ENCODE measurements around the gene IQSEC3.
"Not testable (repeated sequence)": the region's sequence is repeated elsewhere in the genome, so short reads cannot be mapped to it uniquely, and the experiment has no call there.

IQSEC3 gene

DNA sequence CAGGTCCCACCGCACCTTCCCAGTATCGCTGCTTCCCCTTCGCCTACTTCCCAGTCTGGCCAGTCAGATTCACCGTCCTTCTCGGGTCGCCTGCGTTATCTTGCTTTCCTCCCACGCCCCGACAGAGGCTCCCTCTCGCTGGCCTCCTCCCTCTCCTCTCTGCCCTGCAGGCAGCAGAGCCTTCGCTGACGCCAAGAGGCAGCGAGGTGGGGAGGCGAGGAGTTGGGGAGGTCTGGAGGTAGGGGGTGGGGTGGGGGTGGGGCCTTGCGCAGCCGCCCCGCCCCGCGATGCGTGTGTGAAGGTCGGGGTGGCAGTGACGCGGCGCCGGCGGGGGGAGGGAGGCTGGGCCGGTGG lies at the start of gene IQSEC3:
Gene IQSEC3, plus strand, starts transcription at position 340 of the 354 bp plus-strand sequence. CDS start 116 bp downstream, outside the sequence.
- not testable (repeated sequence) for DNase-seq

DNA sequence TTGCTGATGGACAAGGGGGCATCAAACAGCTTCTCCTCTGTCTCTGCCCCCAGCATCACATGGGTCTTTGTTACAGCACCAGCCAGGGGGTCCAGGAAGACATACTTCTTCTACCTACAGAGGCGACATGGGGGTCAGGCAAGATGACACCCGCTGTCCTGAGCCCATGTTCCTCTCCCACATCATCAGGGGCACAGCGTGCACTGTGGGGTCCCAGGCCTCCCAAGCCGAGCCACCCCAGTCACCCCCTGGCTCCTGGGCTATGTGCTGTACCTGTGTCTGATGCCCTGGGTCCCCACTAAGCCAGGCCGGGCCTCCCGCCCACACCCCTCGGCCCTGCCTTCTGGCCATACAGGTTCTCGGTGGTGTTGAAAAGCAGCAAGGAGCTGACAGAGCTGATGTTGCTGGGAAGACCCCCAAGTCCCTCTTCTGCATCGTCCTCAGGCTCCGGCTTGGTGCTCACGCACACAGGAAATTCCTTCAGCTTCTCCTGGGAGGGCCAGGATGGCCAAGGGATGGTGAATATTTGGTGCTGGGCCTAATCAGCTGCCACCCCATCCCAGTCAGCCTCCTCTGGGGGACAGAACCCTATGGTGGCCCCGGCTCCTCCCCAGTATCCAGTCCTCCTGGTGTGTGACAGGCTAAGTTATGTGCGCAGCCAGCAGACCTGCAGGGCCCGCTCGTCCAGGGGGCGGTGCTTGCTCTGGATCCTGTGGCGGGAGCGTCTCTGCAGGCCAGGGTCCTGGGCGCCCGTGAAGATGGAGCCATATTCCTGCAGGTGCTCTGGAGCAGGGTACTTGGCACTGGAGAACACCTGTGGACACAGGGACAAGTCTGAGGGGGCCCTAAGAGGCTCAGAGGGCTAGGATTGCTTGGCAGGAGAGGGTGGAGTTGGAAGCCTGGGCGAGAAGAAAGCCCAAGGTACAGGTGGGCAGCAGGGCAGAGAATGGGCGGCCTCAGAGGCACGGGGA lies 48.9 kb upstream of the IQSEC3 start:
- not testable (repeated sequence) for DNase-seq

DNA sequence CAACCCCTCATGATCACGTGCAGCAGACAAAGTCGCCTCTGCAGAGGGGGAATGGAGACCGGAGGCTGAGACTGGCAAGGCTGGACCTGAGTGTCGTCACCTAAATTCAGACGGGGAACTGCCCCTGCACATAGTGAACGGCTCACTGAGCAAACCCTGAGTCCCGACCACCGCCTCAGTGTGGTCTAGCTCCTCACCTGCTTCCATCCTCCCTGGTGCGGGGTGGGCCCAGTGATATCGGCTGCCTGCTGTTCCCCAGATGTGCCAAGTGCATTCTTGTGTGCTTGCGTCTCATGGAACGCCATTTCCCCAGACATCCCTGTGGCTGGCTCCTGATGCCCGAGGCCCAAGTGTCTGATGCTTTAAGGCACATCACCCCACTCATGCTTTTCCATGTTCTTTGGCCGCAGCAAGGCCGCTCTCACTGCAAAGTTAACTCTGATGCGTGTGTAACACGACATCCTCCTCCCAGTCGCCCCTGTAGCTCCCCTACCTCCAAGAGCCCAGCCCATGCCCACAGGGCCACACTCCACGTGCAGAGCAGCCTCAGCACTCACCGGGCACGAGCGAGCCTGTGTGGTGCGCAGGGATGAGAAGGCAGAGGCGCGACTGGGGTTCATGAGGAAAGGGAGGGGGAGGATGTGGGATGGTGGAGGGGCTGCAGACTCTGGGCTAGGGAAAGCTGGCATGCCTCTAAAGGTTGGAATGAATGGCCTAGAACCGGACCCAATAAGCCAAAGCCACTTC lies 47.6 kb upstream of the IQSEC3 start:
- not testable (repeated sequence) for DNase-seq

DNA sequence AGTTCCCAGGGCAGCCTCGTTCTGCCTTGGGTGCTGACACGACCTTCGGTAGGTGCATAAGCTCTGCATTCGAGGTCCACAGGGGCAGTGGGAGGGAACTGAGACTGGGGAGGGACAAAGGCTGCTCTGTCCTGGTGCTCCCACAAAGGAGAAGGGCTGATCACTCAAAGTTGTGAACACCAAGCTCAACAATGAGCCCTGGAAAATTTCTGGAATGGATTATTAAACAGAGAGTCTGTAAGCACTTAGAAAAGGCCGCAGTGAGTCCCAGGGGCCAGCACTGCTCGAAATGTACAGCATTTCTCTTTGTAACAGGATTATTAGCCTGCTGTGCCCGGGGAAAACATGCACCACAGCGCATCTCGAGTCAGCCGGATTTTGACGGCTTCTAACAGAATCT lies 46.7 kb upstream of the IQSEC3 start:
- DNase-seq, result not testable (repeated sequence)

GRCh38 chr12:20757-21156 lies 45.8 kb upstream of the IQSEC3 start:
- DNase-seq, result no peak

GRCh38 chr12:21301-22189 lies 45.0 kb upstream of the IQSEC3 start:
- DNase-seq, result no peak

DNA sequence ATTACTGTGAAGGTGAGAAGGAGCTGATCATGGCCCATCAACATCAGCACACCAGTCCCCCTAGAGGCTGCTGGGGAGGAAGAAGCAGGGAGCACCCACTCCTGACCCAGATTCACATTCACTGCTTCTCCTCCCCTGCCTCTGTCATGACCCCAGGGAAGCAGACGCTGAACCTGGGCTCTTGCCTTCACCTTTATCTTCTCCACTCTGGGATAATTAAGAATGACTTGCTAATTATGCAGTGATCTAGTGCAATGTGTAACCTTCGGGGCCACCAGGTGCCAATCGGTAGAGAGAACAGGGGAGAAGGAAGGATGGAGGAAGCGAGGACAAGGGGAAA lies 44.4 kb upstream of the IQSEC3 start:
- no peak for DNase-seq

DNA sequence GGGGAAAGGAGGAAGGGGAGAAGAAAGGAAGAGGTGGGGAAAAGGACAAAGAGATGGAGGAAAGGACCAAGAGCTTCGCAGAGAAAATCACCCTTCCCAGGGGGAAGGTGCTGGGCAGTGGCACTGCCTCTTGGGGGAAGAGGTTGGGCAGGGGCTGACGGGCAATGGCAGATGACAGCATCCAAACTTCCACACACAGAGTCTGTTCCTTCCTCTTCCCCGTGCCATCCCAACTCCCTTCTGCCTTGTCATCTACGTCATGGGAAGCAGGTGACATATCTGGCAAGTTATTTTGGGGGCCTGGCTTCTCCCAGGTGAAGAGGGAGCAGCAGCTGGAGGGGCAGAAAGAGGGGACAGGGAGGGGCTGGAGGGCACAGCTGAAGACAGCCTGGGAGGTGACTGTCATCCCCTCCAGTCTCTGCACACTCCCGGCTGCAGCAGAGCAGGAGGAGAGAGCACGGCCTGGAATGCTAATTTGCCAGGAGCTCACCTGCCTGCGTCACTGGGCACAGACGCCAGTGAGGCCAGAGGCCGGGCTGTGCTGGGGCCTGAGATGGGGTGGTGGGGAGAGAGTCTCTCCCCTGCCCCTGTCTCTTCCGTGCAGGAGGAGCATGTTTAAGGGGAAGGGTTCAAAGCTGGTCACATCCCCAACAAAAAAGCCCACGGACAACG lies 43.9 kb upstream of the IQSEC3 start:
- no peak for DNase-seq

DNA sequence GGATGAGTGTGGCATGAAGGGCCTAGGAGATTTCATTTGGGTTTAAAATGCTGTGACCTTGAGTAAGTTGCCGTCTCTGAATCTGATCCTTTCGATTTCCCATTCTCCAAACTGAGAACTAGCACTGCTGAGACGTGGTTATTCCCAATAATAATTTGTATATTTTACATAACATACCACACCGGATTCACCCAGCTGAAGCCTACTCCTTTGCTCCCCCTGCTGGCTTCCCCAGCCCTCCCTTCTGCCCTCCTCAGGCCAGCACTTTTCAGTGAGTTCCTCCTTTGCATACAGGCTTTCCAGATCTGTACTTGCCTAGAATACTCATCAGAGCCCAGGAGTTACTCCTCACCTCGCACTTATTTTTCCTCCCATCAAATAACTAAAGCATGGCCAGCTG lies 38.7 kb upstream of the IQSEC3 start:
- DNase-seq, result not testable (repeated sequence)

DNA sequence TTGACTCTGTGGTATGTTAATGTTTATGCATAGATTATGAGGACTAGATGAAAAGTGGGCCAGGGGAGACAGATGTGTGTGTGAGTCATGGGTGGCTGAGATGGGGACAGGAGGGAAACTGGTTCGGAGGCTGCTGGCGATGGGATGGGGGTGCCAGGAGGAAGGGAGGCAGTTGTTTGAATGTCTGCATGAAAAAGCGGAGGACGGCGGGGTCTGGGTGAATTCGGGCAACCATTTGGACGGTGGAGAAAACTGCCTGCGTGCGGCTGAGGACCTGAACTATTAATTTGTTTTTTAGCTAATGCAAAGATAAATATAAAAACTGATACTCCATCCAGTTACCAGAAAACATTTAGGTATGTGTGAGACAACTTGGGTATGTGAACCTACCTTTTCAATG lies 27.8 kb upstream of the IQSEC3 start:
- DNase-seq, result not testable (repeated sequence)

- DNase-seq, result not testable (repeated sequence)
Observed at GRCh38 chr12:39555-40265, 26.9 kb upstream of the IQSEC3 start.

DNA sequence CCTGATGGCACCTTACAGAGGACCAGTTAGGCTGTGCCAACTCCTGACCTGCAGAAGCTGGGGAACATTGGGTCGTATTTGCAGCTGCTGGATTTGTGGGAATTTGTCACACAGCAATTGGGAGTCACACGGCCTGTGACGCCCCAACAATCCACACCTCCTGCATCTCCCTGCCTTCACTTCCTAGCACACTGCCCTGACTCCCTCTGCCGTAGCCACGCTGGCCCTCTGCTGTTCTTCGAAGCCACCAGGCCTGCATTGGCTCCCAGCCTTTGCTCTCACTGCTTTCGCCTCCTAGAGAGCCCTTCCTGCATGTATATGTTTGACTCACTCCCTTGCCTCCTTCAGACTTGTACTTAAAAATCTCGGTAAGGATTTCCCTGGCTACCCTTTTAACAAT lies 22.2 kb upstream of the IQSEC3 start:
- DNase-seq, result not testable (repeated sequence)

DNA sequence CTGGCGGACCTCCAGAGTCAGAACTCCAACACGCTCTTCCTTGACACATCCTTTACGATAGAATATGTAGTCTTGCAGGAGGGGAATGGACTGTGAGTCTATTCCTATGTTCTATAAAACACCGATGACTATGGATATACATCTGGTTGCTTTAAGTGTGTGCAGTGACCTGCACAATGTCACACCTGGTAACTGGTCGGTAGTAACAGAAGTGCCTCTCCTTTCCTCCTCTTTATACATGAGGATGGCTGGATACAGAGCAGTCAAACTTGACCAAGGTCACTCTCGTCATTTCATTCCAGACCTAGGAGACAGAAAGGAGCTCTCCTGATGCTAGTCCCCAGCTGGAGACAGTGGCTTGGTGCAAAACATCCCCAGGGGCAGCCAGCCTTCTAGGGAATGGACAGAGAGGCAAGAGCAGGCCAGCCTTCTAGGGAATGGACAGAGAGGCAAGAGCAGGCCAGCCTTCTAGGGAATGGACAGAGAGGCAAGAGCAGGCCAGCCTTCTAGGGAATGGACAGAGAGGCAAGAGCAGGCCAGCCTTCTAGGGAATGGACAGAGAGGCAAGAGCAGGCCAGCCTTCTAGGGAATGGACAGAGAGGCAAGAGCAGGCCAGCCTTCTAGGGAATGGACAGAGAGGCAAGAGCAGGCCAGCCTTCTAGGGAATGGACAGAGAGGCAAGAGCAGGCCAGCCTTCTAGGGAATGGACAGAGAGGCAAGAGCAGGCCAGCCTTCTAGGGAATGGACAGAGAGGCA lies 21.2 kb upstream of the IQSEC3 start:
- DNase-seq, result not testable (repeated sequence)

- not testable (repeated sequence) for DNase-seq
Observed at GRCh38 chr12:45991-46358, 20.6 kb upstream of the IQSEC3 start.

DNA sequence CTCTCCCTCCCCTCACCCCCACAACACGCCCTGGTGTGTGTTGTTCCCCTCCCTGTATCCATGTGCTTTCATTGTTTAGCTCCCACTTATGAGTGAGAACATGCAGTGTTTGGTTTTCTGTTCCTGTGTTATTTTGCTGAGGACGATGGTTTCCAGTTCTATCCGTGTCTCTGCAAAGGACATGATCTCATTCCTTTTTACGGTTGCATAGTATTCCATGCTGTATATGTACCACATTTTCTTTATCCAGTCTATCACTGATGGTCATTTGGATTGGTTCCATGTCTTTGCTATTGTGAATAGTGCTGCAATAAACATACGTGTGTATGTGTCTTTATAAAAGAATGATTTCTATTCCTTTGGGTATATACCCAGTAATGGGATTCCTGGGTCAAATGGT lies 20.0 kb upstream of the IQSEC3 start:
- DNase-seq, result not testable (repeated sequence)

- DNase-seq, result not testable (repeated sequence)
Observed at GRCh38 chr12:47699-48226, 18.8 kb upstream of the IQSEC3 start.

DNA sequence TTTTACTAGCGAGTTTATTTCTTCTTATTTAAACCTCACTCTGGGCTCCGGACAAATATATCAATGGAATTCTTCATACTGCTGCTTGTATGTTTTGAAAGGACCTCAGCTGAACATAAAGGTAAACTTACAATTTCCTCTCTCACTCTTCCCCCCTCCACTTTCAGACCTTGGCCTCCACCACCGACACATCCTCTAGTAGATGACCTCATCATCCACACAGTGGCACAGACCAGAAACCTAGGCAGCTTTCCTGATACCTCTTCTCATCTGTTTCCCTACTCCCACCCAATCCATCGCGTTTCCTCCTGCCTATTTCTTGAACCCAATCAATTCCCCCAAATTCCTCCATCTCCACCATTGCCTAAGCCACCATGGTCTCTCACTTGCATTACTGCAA lies 17.4 kb upstream of the IQSEC3 start:
- DNase-seq, result not testable (repeated sequence)

DNA sequence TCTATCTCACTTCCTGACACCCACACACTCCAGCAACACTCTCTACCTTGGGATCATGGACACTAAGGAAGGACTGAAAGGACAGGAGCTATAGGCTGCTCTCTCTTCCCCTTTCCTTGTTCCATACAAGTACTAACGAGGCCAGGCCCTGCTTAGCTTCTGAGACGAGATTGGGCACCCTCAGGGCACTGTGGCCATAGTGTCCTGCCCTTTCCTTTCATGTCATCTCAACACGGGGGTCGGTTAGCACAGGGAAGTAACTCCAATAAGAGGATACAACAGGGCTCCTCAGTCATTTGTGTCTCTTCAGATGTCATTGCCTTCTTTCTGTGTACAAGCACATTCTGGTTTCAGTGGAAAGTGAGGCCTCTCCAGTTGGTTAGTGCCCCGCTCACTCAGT lies 15.5 kb upstream of the IQSEC3 start:
- DNase-seq, result not testable (repeated sequence)

GRCh38 chr12:51962-52361 lies 14.6 kb upstream of the IQSEC3 start:
- DNase-seq, result not testable (repeated sequence)

GRCh38 chr12:52902-53734 lies 13.4 kb upstream of the IQSEC3 start:
- not testable (repeated sequence) for DNase-seq
